ENCODE measurements around the gene SLC16A8. TPM values are rescaled to one million over a fixed set of nuclear protein-coding genes. Genes with fewer than 3 reads are reported as not detected.
"Not testable (repeated sequence)": the region's sequence is repeated elsewhere in the genome, so short reads cannot be mapped to it uniquely, and the experiment has no call there.

Gene SLC16A8, protein sequence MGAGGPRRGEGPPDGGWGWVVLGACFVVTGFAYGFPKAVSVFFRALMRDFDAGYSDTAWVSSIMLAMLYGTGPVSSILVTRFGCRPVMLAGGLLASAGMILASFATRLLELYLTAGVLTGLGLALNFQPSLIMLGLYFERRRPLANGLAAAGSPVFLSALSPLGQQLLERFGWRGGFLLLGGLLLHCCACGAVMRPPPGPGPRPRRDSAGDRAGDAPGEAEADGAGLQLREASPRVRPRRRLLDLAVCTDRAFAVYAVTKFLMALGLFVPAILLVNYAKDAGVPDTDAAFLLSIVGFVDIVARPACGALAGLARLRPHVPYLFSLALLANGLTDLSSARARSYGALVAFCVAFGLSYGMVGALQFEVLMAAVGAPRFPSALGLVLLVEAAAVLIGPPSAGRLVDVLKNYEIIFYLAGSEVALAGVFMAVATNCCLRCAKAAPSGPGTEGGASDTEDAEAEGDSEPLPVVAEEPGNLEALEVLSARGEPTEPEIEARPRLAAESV
- total RNA-seq (2014; rRNA removed; shearing (Covaris generic)), result not detected in 2 replicates
- not detected in 2 replicates for polyA plus RNA-seq (2014; cell fraction: nucleus; rRNA removed)

DNA sequence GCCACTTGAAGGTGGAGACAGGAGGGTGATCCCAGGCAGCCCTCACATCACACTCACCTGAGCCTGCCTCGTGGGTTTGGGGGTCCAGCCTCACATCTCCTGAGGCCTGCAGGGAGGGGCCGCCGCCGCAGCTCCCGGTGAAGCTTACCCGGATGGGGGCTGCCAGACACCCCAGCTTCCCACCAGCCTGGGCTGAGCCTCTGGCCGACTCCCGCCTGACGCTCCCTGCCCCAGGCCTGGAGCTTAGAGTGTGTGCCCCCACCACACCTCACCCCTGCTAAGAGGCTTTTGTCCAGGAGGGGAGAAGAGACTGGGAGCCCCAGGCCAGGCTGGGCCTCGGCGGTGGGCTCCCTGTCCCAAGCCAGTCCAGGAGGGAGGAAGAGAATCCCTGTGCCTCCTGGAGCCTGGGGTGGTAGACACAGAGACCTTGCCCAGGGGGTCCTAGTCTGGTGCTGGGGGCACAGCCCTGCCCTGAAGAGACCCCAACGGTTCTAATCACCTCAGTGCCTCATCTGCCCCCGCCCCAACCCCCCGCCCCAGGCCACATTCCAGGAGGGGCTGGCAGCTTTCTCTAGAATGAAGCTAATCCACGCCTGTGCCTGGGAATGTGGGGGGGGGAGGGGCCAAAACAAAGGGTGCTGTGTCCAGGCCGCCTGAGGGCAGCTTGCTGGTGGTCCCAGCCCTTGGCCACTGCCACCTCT, at the start of gene SLC16A8:
Gene SLC16A8 (minus strand): TSS at position 254 of the 701 bp plus-strand sequence. CDS start 1,311 bp downstream, outside the sequence.
- no peak for DNase-seq (ENCODE audit: extremely low read depth, low read depth)

DNA sequence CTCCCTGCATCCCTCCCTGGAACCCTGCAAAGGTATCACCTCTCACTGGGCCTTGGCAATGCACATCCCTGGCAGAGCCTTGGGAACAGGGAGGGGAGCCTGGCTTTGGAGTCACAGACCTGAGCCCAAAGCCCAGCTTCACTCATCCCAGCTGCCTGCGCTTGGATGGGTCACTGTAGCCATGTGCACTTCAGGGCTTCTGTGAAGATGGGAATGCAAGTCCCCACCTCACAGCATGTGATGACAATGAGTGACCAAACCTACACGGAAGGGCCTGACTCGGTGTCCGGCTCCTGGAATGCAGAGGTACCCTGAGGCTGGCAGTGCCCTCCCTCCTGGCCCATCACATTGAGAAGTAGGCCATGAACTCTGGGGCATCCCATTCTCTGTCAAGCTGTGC, 49.3 kb upstream of the SLC16A8 start:
- no peak for DNase-seq (ENCODE audit: extremely low read depth, low read depth)

DNA sequence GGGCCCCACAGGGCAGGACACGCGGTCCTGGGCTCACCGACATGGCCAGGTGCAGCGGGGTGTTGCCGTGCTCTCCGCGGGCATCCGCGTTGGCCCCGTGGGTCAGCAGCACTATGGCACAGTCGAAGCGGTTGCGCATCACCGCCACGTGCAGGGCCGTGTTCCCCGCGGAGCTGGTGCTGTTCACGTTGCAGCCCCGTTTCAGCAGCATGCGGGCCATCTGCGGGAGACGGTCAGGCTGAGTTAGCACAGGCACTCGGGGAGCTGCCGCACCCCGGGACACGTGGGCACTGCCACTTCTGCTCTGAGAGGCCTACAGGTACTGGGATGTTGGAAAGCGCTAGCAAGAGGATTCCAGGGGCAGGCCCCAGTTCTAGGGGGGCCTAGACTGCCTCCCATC, 48.8 kb upstream of the SLC16A8 start:
- DNase-seq (ENCODE audit: extremely low read depth, low read depth), result no peak

DNA sequence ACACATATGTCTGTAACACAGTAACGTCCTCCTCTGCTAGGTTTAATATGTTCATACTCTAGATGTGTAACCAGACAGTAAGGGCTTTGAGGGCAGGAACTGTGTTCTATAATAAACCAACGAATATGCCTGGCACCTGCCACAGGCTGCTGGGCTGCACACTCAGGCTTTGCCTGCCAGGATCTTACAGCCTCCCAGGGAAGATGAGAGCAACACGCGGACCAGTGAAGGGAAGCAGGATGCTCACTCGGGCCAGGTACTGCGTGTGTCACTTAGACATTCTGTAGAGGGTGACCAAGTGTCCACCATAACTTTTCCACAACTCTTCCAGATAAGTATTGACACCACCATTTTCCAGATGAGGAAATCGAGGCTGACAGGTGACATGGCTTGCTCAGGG, 48.2 kb upstream of the SLC16A8 start:
- no peak for DNase-seq (ENCODE audit: extremely low read depth, low read depth)

DNA sequence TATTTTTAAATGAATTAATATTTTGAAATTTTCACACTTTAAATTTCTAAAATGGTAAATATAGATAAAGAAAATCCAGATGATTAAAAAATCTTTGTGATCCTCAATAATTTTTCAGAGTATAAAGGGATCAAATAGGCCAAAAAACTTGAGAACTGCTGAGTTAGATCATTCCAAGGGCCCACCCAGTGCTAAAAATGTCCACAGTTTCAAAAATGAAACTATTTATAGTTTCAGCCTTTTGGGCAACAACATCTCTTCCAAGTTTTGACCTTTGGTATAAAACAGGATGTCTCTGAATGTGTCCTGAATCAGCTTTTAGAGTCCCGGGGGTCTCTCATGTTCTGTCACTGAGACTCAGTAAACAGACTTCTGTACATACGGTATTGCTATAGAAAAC, 47.4 kb upstream of the SLC16A8 start:
- DNase-seq (ENCODE audit: extremely low read depth, low read depth), result no peak

DNA sequence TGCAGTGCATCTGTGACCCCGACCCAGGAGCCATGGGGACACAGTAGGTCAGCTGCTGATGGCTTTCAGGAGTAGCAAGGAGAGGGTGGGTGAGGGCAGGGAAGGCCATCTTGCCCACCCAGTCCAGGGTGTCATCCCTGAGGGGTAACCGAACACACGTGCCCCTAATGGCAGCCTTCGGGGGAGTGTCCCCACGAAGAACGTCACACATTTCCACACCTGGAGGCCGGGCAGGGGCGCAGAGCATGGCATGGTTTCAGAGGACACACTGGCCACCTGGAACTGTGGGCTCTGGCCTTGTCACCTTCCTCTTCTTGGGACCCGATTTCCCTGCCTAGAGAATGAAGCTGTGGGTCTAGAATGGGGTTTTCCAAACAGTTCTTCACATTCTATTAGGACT, 45.9 kb upstream of the SLC16A8 start:
- no peak for DNase-seq (ENCODE audit: extremely low read depth, low read depth)

DNA sequence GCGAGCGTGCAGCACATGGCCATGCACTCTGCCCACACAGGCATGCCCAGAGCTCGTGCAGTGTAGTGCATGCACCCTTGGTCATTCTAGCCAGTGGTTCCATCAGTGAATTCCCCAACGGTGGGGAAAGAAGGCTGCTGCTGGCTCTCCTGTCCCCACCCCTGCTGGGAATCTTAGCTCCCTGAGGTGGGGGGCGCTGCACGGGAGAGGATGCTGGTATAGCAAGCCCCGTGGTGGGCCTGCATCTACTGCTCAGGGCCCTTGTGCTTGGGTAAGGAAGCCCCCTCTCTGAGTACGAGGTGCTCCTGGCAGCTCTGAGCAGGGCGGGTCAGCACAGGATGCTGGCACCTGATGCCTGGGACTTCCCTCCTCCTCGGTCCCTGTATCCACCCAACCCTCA, 45.0 kb upstream of the SLC16A8 start:
- DNase-seq (ENCODE audit: extremely low read depth, low read depth), result no peak

DNA sequence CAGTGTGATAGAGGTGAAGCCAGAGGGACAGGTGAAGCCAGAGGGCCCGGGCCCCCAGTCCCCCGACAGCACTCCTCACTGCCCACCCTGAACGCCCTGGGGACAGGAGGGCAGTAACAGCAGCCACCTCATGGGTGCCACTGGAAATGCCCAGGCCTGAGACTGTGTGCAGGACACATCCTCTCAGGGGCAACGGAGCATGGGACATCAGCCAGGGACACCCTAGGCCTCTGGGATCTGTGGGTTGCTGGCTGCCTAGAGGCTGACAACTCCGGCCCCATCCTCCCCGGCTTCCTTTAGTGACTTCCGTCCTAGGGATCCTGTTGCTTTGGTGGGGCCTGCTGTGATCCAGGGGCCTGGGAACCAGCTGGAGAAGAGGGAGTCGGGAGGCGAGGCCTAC, 43.9 kb upstream of the SLC16A8 start:
- no peak for DNase-seq (ENCODE audit: extremely low read depth, low read depth)

DNA sequence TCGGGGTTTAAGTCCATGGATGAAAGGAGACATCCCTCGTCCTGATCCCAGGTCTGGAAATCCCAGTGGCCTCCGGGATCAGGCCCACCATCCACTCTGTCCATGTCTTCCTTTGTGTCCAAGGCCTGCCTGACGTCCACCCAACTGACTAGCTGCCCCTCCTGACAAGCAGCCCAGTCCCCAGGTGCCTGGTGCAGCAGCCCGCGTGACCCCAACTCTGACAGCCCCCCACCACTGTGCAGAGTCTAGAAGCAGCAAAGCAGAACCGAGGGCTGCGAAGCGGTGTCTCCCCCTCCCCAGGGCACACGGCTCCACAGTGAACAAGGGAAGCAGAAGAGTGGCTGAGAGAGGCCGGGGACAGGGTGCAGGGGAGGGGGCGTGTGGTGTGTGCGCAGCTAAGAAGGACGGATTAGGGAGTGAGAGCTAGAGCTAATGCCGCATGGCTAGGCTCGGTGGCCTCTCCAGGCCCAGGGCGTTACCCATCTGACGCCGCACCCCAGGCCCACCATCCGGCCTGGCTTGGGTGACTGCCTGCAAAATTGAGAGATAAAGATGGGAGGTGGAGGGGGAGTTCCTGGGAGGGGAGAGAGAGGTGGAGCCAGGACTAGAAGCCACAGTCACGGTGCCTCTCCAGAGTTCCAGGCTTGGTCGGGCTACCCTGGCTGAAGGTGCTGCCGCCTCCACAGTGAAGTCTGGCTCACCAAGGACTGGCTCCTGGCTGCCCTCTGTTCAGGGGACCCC, 43.1 kb upstream of the SLC16A8 start:
- DNase-seq (ENCODE audit: extremely low read depth, low read depth), result no peak

DNA sequence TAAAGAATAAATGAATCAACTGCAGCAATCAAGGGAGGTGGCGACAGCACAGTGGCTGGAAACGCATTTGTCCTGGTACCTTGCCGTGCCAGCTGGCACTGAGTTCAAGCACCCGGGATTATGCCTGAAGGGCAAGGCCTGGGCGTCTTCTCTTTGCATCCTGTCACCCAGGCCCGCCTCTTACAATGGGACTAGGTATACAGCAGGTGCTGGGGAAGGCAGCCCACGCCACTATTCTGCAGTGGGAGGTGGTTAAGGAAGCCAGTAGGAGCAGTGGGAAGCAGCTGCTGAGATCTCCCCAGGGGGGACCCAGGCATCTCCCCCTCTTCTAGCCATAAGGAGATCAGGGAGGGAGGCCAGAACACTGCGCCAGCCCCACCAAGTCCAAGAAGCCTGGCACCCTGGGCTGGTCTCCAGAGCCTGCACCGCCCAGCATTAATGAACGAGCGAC, 41.8 kb upstream of the SLC16A8 start:
- DNase-seq (ENCODE audit: extremely low read depth, low read depth), result no peak

DNA sequence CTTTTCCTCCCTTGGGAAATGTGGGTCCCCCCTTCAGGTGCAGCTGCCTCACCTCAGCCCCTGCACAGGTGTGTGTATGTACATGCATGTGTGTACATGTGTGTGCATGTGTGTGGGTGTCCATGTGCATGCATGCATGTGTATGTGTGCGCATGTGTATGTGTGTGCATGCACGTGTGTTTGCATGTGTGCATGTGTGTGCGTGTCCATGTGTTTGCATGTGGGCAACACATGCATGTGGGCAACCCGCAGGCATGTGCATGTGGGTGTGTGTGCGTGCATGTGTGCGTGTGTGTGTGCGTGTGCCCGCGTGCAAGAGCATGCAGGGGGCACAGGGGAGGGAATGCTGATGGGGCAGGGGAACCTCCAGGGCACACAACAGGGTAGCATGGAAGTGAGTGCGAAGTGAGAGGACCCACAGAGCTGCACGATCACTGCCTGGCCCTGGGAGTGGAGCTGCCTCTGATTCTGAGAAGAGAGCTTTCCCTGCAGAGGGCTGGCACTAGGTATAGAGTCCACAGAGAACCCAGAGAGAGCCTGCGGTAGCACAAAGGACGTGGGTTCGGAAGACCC, 41.1 kb upstream of the SLC16A8 start:
- DNase-seq (ENCODE audit: extremely low read depth, low read depth), result no peak

DNA sequence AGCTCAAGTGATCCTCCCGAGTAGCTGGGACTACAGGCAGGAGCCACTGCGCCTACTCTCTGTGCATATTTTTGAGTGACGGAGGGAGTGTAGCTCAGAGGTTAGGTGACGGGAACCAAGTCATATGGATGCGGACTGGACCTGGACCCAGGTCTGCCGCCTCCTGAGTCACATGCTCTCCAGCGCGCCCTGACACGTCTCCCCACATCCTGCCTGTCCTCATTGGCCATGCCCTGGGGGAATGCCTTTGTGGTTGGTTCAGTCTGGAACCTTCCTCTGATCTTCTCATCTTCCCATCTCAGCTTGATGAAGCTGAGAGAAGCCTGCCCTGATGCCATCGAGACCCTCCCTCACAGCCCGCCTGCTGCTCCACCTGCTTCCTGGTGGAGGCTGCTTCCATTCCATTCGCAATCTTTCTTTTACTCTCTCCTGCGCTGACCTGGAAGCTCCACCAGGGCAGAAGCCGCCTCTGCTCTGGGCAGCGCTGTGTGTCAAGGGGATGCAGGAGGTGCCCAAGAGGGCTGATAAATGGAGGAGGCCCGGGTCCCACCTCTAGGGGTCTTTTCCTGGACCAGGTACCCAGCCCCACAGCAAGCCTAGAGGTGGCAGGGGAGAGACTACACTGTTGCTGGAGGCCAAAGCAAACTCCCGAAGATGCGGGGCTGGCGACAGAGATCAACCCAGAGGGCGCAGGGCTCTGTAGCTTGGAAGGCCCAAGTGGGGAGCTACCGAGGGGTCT, 40.4 kb upstream of the SLC16A8 start:
- DNase-seq (ENCODE audit: extremely low read depth, low read depth), result no peak

DNA sequence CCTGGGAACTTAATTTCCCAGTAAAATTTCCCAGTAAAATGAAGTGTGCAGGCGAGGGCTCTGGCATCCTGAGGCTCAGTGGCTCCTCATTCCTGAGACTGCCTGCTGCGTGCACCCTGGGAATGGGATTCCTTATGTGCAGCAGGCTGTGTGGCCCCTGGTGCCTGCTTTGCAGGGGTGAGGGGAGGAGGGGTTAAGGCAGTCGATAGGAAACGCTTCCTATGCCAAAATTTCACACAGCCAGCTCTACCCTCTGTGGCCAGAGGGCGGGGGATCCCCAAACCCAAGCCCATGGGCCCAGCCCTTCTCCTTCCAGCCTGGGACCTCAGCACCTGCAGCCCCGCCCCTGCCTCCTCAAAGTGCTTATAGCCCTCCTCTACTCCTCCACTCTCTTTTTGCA, 38.6 kb upstream of the SLC16A8 start:
- no peak for DNase-seq (ENCODE audit: extremely low read depth, low read depth)

DNA sequence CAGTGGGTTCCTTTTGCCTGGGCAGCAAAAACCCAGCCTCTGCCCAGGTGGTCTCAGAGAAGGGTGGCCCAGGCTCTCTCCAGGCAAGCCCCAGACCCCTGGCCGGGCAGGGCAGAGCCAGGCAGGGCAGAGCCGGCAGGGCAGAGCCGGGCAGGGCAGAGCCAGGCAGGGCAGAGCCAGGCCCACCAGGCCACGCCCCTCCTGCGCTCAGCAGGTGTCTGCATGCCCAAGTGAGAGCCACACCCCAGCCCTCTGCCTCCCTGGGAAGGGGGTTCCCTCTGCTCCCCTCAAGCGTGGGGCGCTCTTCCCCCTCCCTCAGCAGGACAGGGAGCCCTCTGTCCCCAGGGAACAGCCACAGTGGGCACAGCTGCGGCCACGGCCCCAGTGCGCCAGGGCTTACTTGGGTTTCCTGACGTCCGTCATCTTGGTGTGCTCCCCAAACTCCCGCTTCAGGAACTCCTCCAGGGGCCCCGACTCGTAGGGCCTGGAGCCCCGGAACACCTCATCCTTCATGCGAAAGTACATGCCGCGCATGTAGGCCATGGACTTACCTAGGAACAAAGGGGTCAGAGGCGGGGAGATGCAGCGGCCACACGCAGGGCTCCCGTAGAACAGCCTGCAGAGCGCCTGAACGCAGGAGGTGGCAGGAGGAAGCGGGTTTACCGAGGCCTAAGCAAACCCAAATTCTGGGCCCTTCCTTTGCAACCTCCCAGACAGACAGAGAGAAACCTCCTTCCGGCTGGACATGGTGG, 36.6 kb upstream of the SLC16A8 start:
- DNase-seq (ENCODE audit: extremely low read depth, low read depth), result no peak

DNA sequence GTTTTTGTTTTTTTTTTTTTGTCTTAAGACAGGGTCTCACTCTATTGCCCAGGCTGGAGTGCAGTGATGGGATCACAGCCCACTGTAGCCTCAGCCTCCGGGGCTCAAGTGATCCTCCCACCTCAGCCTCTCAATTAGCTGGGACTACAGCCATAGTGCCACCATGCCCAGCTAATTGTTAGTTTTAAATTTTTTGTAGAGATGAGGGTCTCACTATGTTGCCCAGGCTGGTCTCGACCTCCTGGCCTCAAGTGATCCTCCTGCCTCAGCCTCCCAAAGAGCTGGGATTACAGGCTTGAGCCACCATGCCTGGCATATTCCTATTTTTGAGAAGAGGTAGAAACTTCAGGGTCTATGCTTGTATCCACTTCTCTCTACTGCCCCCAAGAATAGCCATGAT, 34.8 kb upstream of the SLC16A8 start:
- not testable (repeated sequence) for DNase-seq (ENCODE audit: extremely low read depth, low read depth)

DNA sequence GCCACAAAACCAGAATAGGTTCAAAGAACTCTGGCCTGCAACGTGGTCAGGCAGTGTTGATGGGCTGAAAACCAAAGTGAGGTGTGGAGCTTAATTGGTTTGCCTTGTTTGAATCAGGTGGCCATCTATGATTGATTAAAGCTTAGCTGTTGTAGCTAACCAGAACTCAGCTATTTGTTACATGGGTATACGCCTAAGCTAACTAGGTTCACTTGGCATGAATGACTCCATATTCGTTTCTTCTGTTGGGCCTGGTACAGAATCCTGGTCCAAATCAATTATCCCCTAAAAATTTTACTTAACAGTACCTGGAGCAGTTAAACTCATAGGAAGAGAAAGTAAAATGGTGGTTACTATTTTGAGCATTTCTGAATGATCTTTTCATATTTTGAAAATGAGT, 34.2 kb upstream of the SLC16A8 start:
- no peak for DNase-seq (ENCODE audit: extremely low read depth, low read depth)

DNA sequence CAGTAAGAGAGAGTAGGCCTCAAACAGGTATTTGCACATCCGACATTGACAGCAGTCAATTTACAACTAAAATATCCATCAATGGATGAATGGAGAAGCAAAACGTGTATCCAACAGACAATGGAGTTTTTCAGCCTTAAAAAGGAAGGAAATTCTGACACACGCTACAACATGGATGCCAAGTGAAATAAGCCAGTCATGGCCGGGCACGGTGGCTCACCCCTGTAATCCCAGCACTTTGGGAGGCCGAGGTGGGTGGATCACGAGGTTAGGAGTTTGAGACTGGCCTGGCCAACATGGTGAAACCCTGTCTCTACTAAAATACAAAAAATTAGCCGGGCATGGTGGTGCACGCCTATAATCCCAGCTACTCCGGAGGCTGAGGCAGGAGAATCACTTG, 33.6 kb upstream of the SLC16A8 start:
- not testable (repeated sequence) for DNase-seq (ENCODE audit: extremely low read depth, low read depth)

DNA sequence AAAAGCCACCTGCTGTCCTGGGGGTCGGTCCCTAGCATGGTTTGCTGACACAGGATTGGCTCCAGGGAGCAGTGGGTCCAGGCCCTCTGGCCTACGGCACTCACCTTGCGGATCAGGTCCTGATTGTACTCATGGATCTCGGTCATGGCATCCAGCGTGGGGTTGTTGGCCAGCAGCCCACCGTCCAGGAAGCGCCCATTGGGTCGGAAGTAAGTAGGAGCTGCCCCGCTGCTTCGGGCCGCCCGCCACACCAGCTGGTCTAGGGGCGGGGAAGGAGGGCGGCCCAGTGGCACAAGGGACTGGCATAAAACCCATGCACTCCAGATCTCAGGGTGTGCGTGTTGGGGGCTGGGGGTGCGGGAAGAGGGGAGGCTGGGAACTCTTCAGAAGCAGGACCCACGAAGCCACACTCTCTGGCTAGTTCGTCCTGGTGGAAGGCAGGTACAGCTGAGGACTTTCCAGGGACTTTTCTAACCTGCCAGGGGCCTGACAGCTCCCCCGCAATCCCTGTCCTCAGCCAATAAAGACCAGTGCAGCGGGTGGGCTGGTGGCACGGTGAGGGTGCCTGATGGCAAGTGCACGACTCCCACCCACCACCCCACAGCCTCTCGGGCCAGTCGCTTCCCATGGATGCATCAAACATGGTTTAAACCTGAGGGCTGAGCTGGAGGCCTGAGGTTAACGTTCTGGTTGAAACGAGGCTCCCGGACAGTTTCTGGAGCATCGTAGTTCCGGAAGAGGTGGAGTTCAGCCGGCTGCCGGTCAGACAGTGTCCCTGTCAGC, 31.6 kb upstream of the SLC16A8 start:
- no peak for DNase-seq (ENCODE audit: extremely low read depth, low read depth)
